H9 (cell line): ENCODE results near the gene ORAI2. TPM values are rescaled to one million over a fixed set of nuclear protein-coding genes. Genes with fewer than 3 reads are reported as not detected.

Experiments used
- DNase-seq: peaks from one replicate; pipeline ENCODE4 v3.0.0-alpha.2; 2017
- H2AFZ ChIP-seq: one replicate; pipeline ENCODE4 v1.6.1; 2013; ENCODE audit warnings: mild to moderate bottlenecking, low read length, control low read depth, moderate library complexity
- H2AK5ac ChIP-seq: 2 replicates; pipeline ENCODE4 v1.6.1; 2013; ENCODE audit warnings: low read length, control low read depth, mixed read lengths; ENCODE audit not compliant: insufficient read length
- H2BK120ac ChIP-seq: one replicate; pipeline ENCODE4 v1.6.1; 2013; ENCODE audit warnings: low read depth, mild to moderate bottlenecking, low read length, control low read depth, inconsistent platforms; ENCODE audit not compliant: poor library complexity, severe bottlenecking
- H2BK12ac ChIP-seq: 2 replicates; pipeline ENCODE4 v1.6.1; 2013; ENCODE audit warnings: low read length, control low read depth, mixed read lengths, low read depth; ENCODE audit not compliant: insufficient read length
- H2BK15ac ChIP-seq: 2 replicates; pipeline ENCODE4 v1.6.1; 2013; ENCODE audit warnings: low read depth, low read length, control low read depth
- H2BK20ac ChIP-seq: one replicate; pipeline ENCODE4 v1.6.1; 2013; ENCODE audit warnings: low read depth, mild to moderate bottlenecking, low read length, control low read depth, inconsistent platforms; ENCODE audit not compliant: poor library complexity, severe bottlenecking
- H2BK5ac ChIP-seq: 2 replicates; pipeline ENCODE4 v1.6.1; 2013; ENCODE audit warnings: low read length, control low read depth, mixed read lengths; ENCODE audit not compliant: insufficient read length
- H3K14ac ChIP-seq: 2 replicates; pipeline ENCODE4 v1.6.1; 2013; ENCODE audit warnings: low read length, control low read depth; ENCODE audit not compliant: insufficient read depth
- H3K18ac ChIP-seq: 2 replicates; pipeline ENCODE4 v1.6.1; 2013; ENCODE audit warnings: low read depth, mild to moderate bottlenecking, mixed read lengths, low read length, control low read depth; ENCODE audit not compliant: insufficient read length
- H3K23ac ChIP-seq: 2 replicates; pipeline ENCODE4 v1.6.1; 2013; ENCODE audit warnings: low read length, control low read depth, mixed read lengths, low read depth; ENCODE audit not compliant: insufficient read length
- H3K23me2 ChIP-seq: 2 replicates; pipeline ENCODE4 v1.6.1; 2013; ENCODE audit warnings: low read depth, mild to moderate bottlenecking, mixed read lengths, low read length, control low read depth; ENCODE audit not compliant: insufficient read length, poor library complexity, severe bottlenecking
- H3K27ac ChIP-seq: 2 replicates; pipeline ENCODE4 v1.5.1; 2013; ENCODE audit warnings: low read length, control low read depth, mixed read lengths, low read depth; ENCODE audit not compliant: insufficient read length
- H3K27me3 ChIP-seq: 2 replicates; pipeline ENCODE4 v1.6.1; 2013; ENCODE audit warnings: low read length, control low read depth, inconsistent platforms; ENCODE audit not compliant: insufficient read depth
- H3K4ac ChIP-seq: 2 replicates; pipeline ENCODE4 v1.6.1; 2013; ENCODE audit warnings: low read depth, mild to moderate bottlenecking, control low read depth, inconsistent platforms, low read length, moderate library complexity
- H3K4me1 ChIP-seq: 2 replicates; pipeline ENCODE4 v1.6.1; 2013; ENCODE audit warnings: low read length, control low read depth, inconsistent platforms; ENCODE audit not compliant: insufficient read depth
- H3K4me2 ChIP-seq: 2 replicates; pipeline ENCODE4 v1.6.1; 2013; ENCODE audit warnings: low read length, control low read depth, mixed read lengths; ENCODE audit not compliant: insufficient read length, insufficient read depth
- H3K56ac ChIP-seq: 2 replicates; pipeline ENCODE4 v1.6.1; 2013; ENCODE audit warnings: low read depth, mild to moderate bottlenecking, mixed read lengths, low read length, control low read depth; ENCODE audit not compliant: insufficient read length
- H3K79me1 ChIP-seq: 2 replicates; pipeline ENCODE4 v1.6.1; 2013; ENCODE audit warnings: low read depth, mild to moderate bottlenecking, moderate library complexity, low read length, control low read depth, inconsistent platforms; ENCODE audit not compliant: insufficient read depth, poor library complexity, severe bottlenecking
- H3K79me2 ChIP-seq: 2 replicates; pipeline ENCODE4 v1.6.1; 2013; ENCODE audit warnings: low read length, control low read depth, inconsistent platforms; ENCODE audit not compliant: insufficient read depth
- H3K9ac ChIP-seq: 2 replicates; pipeline ENCODE4 v1.6.1; 2013; ENCODE audit warnings: low read length, control low read depth, mixed read lengths; ENCODE audit not compliant: insufficient read length; ENCODE audit errors: extremely low read depth
- H3K9me3 ChIP-seq: one replicate; pipeline ENCODE4 v1.6.1; 2013; ENCODE audit warnings: low read depth, low read length, inconsistent platforms; ENCODE audit not compliant: control insufficient read depth
- H3T11ph ChIP-seq: one replicate; pipeline ENCODE4 v1.6.1; 2013; ENCODE audit warnings: mild to moderate bottlenecking, low read length, control low read depth, inconsistent platforms
- H4K20me1 ChIP-seq: one replicate; pipeline ENCODE4 v1.6.1; 2013; ENCODE audit not compliant: control insufficient read depth, insufficient read length, insufficient read depth
- H4K5ac ChIP-seq: 2 replicates; pipeline ENCODE4 v1.6.1; 2013; ENCODE audit warnings: low read depth, mild to moderate bottlenecking, mixed read lengths, low read length, control low read depth; ENCODE audit not compliant: insufficient read length
- H4K8ac ChIP-seq: replicated peaks from 2 replicates; pipeline ENCODE4 v1.6.1; 2013; ENCODE audit warnings: low read length, control low read depth, mixed read lengths, low read depth; ENCODE audit not compliant: insufficient read length
- H4K91ac ChIP-seq: 2 replicates; pipeline ENCODE4 v1.6.1; 2013; ENCODE audit warnings: low read depth, mild to moderate bottlenecking, moderate library complexity, mixed read lengths, low read length, control low read depth; ENCODE audit not compliant: insufficient read length
- H3K27ac Mint-ChIP-seq, 3 experiments: 2 replicates in 2 of 3; 3 replicates in 1 of 3; pipeline ENCODE4 v1.8.0; 2020 to 2021; ENCODE audit warnings: mixed read lengths in 3 of 3, mild to moderate bottlenecking in 1 of 3, moderate library complexity in 1 of 3
- H3K27me3 Mint-ChIP-seq: 2 replicates; pipeline ENCODE4 v1.8.0; 2021; ENCODE audit warnings: low read depth, mild to moderate bottlenecking, moderate library complexity, mixed read lengths
- H3K36me3 Mint-ChIP-seq, 3 experiments: 2 replicates in 2 of 3; 3 replicates in 1 of 3; pipeline ENCODE4 v1.8.0; 2020 to 2021; ENCODE audit warnings: low read depth in 3 of 3, mixed read lengths in 3 of 3; ENCODE audit not compliant: insufficient read depth in 1 of 3
- H3K4me1 Mint-ChIP-seq, 2 experiments: 2 replicates each; pipeline ENCODE4 v1.8.0; 2020; ENCODE audit warnings: mixed read lengths in 2 of 2
- H3K4me3 Mint-ChIP-seq, 2 experiments: 2 replicates in 1 of 2; 3 replicates in 1 of 2; pipeline ENCODE4 v1.8.0; 2020 to 2021; ENCODE audit warnings: mild to moderate bottlenecking in 2 of 2, mixed read lengths in 2 of 2, moderate library complexity in 1 of 2
- H3K9me3 Mint-ChIP-seq, 2 experiments: 2 replicates in 1 of 2; 3 replicates in 1 of 2; pipeline ENCODE4 v1.8.0; 2020; ENCODE audit warnings: mild to moderate bottlenecking in 2 of 2, mixed read lengths in 2 of 2, moderate library complexity in 1 of 2
- CTCF ChIP-seq: fragments of 200-600 bp; sonication (generic); conservative IDR thresholded peaks from 3 replicates; pipeline ENCODE4 v1.8.0; 2021; ENCODE audit warnings: antibody characterized with exemption, mild to moderate bottlenecking
- WGBS: extraction: QIAGEN DNeasy Blood & Tissue Kit; methylation state at CpG from one replicate; pipeline ENCODE4 v1.1.7; 2013; ENCODE audit warnings: missing lambda C conversion rate, low lambda C conversion rate, mixed read lengths; ENCODE audit not compliant: insufficient read length; ENCODE audit errors: extremely low coverage; 5-methylcytosine and 5-hydroxymethylcytosine counted together
- total RNA-seq: library from RNA; stranded (reverse); gene quantifications from 2 replicates; pipeline ENCODE4 v1.2.1, GENCODE V29; 2021

ORAI2 gene
- total RNA-seq, 1 experiment from 2014 or later: 26.6 TPM

GRCh38 chr7:102392330-102392729 lies 41.0 kb upstream of the ORAI2 start:
- H3K23ac ChIP-seq: no peak overlapping the region
- H2BK5ac ChIP-seq: no peak overlapping the region
- no peak overlapping the region for H2BK15ac ChIP-seq
- H3K14ac ChIP-seq: no peak overlapping the region
- no peak overlapping the region for H3K27ac ChIP-seq
- H4K91ac ChIP-seq: no peak overlapping the region
- no peaks in the 10 kb centered on the region; a peak in 1 of 5 replicates for H3K9me3 Mint-ChIP-seq
- no peaks in the 10 kb centered on the region for H3K27me3 ChIP-seq
- H3K4me1 Mint-ChIP-seq: peaks cover 9 to 10% of the 10 kb centered on the region in 2 experiments
- WGBS: no CpG with 5 or more reads among the region's 1 CpG
- H4K5ac ChIP-seq: no peak overlapping the region
- H3K4me3 Mint-ChIP-seq: no peak overlapping the region; a peak in 1 of 5 replicates
- no peak for DNase-seq
- H3K79me2 ChIP-seq: no peaks in the 10 kb centered on the region
- no peak overlapping the region for H3T11ph ChIP-seq
- H3K27ac Mint-ChIP-seq: no peak overlapping the region
- no peak overlapping the region for H2AK5ac ChIP-seq
- no peak overlapping the region for H4K8ac ChIP-seq
- no peaks in the 10 kb centered on the region for H3K79me1 ChIP-seq
- no peak overlapping the region for H3K56ac ChIP-seq
- H3K18ac ChIP-seq: no peak overlapping the region
- H3K27me3 Mint-ChIP-seq: no peaks in the 10 kb centered on the region; the same call in 1 of the 2 replicates
- H2BK12ac ChIP-seq: no peak overlapping the region
- H2BK20ac ChIP-seq: no peak overlapping the region
- H2BK120ac ChIP-seq: no peak overlapping the region
- H3K9ac ChIP-seq: no peak overlapping the region
- peaks cover 10 to 25% (median 14%) of the 10 kb centered on the region in 3 experiments; a peak in 6 of 7 replicates for H3K36me3 Mint-ChIP-seq
- TF ChIP-seq CTCF: no peak
- no peak overlapping the region for H3K4me2 ChIP-seq
- no peaks in the 10 kb centered on the region for H3K9me3 ChIP-seq
- H2AFZ ChIP-seq: no peak overlapping the region
- H3K4me1 ChIP-seq: no peaks in the 10 kb centered on the region
- H3K23me2 ChIP-seq: peaks cover 9% of the 10 kb centered on the region
- H3K4ac ChIP-seq: no peak overlapping the region
- H4K20me1 ChIP-seq: no peaks in the 10 kb centered on the region
